ENCODE data around the gene PIGM. TPM values are rescaled to one million over a fixed set of nuclear protein-coding genes. Genes with fewer than 3 reads are reported as not detected.

The PIGM gene
- total RNA-seq, 1 donor from 2014 or later: 7.7 TPM

DNA sequence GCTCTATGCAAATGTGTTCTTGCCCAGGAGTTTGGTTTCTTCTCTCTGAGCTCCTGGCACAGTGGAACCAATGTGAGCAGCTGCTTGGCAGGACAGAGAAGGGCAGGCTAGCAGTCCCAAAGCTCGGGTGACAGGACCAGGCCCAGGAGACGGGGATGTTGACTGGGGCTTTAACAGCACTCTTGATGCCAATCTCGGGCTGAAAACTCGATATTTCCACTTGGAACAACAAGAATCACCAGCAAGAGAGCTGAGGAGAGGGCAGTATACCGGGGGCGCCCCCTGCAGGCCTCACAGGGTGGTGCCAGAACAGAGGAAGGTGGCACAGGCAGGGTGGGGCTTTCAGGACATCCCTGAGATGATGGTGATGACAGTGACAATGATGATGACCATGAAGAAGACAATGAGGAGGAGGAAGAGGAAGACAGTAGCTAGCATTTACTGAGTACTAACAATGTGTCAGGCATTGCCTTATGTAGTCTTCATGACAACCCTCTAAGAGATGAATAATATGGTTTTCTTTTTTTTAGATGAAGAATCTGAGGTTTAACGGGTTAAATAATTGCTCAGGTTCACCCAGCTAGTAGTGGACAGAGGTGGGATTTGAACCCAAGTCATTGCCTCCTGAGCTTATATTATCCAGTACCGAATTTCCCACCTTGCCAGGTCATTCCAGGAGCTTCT lies 46.9 kb upstream of the PIGM start:
- Mint-ChIP-seq H3K4me1 (ENCODE audit: unreplicated experiment) (peaks cover 9% of the 10 kb centered on the region), H3K9me3 (ENCODE audit: unreplicated experiment) (no peaks in the 10 kb centered on the region), H3K27me3 (ENCODE audit: unreplicated experiment) (peaks cover 86% of the 10 kb centered on the region), H3K4me3 (ENCODE audit: unreplicated experiment) (no peak overlapping the region), H3K27ac (ENCODE audit: unreplicated experiment) (no peak overlapping the region), H3K36me3 (ENCODE audit: unreplicated experiment) (no peaks in the 10 kb centered on the region)
- TF ChIP-seq, protein P1, sequence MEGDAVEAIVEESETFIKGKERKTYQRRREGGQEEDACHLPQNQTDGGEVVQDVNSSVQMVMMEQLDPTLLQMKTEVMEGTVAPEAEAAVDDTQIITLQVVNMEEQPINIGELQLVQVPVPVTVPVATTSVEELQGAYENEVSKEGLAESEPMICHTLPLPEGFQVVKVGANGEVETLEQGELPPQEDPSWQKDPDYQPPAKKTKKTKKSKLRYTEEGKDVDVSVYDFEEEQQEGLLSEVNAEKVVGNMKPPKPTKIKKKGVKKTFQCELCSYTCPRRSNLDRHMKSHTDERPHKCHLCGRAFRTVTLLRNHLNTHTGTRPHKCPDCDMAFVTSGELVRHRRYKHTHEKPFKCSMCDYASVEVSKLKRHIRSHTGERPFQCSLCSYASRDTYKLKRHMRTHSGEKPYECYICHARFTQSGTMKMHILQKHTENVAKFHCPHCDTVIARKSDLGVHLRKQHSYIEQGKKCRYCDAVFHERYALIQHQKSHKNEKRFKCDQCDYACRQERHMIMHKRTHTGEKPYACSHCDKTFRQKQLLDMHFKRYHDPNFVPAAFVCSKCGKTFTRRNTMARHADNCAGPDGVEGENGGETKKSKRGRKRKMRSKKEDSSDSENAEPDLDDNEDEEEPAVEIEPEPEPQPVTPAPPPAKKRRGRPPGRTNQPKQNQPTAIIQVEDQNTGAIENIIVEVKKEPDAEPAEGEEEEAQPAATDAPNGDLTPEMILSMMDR (IDR thresholded peaks at IDR 0.05): peak; percentile 60
- DNase-seq (ENCODE audit: extremely low spot score, unreplicated experiment): no peak

DNA sequence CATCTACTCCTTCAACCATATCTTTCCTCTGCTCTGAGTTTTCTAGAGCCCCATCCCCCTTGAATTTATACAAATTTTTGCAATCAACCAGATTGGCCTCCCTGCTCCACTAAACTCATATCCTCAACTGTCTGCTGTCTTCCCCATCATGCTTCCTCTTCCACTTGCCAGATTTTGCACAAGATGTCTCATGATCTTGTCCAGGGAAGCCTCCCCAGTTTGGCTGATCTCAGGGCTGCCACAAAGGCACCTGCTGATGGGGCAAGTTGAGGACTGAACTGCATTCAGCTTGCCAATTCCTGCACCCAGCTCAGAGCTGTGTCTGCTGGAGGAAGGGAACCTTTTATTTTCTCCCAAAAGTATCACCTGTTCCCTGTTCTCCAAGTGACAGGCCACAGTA lies 45.7 kb upstream of the PIGM start:
- TF ChIP-seq, protein P1 (IDR thresholded peaks at IDR 0.05): no peak
- peaks cover 88% of the 10 kb centered on the region for H3K27me3 Mint-ChIP-seq (ENCODE audit: unreplicated experiment)
- no peak for DNase-seq (ENCODE audit: extremely low spot score, unreplicated experiment)

DNA sequence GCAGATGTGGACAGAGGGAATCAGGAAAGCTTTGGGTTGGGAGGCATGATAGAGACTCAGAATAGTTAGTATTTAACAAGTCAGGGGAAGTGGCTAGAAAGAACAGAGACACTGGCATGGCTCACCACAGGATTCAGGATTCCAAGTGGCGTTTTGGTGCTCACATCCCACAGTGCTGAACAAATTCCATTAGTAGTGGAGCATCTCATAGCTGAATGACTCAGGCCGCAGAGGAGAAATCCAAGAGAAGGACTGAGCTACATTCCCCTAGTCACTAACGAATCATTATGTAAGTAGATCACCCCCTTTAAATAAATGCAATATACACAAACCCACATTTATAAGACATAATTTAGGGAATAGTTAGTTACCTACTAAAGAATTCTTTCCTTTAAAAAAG lies 44.5 kb upstream of the PIGM start:
- TF ChIP-seq, protein P1 (IDR thresholded peaks at IDR 0.05): no peak
- Mint-ChIP-seq H3K36me3 (ENCODE audit: unreplicated experiment) (no peaks in the 10 kb centered on the region), H3K9me3 (ENCODE audit: unreplicated experiment) (no peaks in the 10 kb centered on the region), H3K4me3 (ENCODE audit: unreplicated experiment) (no peak overlapping the region), H3K27ac (ENCODE audit: unreplicated experiment) (no peak overlapping the region), H3K27me3 (ENCODE audit: unreplicated experiment) (peaks cover 86% of the 10 kb centered on the region), H3K4me1 (ENCODE audit: unreplicated experiment) (peaks cover 7% of the 10 kb centered on the region)
- no peak for DNase-seq (ENCODE audit: extremely low spot score, unreplicated experiment)

More for the DNA sequence above, 45.7 kb upstream of the PIGM start:
- no peak overlapping the region for H3K27ac Mint-ChIP-seq (ENCODE audit: unreplicated experiment)
- no peaks in the 10 kb centered on the region for H3K36me3 Mint-ChIP-seq (ENCODE audit: unreplicated experiment)
- H3K9me3 Mint-ChIP-seq (ENCODE audit: unreplicated experiment): no peaks in the 10 kb centered on the region
- H3K4me3 Mint-ChIP-seq (ENCODE audit: unreplicated experiment): no peak overlapping the region
- H3K4me1 Mint-ChIP-seq (ENCODE audit: unreplicated experiment): peaks cover 7% of the 10 kb centered on the region

DNA sequence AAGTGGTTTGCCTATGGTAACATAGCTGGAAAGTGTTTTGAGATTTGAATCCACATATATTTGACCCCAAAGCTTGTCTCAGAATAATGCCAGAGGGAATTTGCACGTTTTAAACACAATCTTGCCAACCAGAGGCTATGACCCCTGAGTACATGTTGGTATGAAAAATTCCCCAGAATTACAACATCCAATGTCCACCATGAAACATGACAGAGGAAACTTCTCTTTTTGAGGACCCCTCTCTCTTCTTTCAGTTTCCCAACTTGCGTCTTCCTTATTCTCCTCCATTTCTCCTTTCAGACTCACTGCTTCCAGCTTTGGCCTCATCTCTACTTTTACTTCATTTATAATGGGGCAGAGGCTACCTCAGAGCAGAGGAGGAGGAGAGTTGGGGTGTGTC lies 44.0 kb upstream of the PIGM start:
- H3K9me3 Mint-ChIP-seq (ENCODE audit: unreplicated experiment): no peaks in the 10 kb centered on the region
- no peak overlapping the region for H3K27ac Mint-ChIP-seq (ENCODE audit: unreplicated experiment)
- H3K4me1 Mint-ChIP-seq (ENCODE audit: unreplicated experiment): peaks cover 2% of the 10 kb centered on the region
- H3K36me3 Mint-ChIP-seq (ENCODE audit: unreplicated experiment): no peaks in the 10 kb centered on the region
- H3K27me3 Mint-ChIP-seq (ENCODE audit: unreplicated experiment): peaks cover 83% of the 10 kb centered on the region
- no peak for DNase-seq (ENCODE audit: extremely low spot score, unreplicated experiment)
- TF ChIP-seq, protein P1 (IDR thresholded peaks at IDR 0.05): no peak
- H3K4me3 Mint-ChIP-seq (ENCODE audit: unreplicated experiment): no peak overlapping the region

DNA sequence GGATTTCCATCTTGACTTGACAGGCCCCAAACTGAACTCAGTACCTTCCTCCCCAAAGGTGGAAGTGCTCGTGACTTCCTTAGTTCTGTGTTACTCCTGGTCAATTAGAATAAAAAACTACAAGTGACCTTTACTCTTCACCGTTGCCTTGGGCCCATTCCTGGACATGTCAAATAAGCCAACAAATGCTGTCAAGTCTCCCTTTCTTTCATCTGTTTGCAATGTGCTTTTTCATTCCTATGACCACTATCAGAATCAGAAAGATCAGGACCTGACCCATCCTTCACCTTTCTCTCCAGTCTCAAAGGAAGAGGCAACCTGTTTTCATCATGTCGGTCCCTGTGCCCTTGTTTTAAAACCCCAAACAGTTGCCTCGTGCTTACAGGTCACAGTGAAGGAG lies 43.1 kb upstream of the PIGM start:
- Mint-ChIP-seq H3K27me3 (ENCODE audit: unreplicated experiment) (peaks cover 81% of the 10 kb centered on the region), H3K9me3 (ENCODE audit: unreplicated experiment) (no peaks in the 10 kb centered on the region), H3K36me3 (ENCODE audit: unreplicated experiment) (no peaks in the 10 kb centered on the region), H3K27ac (ENCODE audit: unreplicated experiment) (no peak overlapping the region), H3K4me3 (ENCODE audit: unreplicated experiment) (no peak overlapping the region), H3K4me1 (ENCODE audit: unreplicated experiment) (peaks cover 7% of the 10 kb centered on the region)
- DNase-seq (ENCODE audit: extremely low spot score, unreplicated experiment): no peak
- TF ChIP-seq, protein P1 (IDR thresholded peaks at IDR 0.05): no peak
